Neural progenitor cell (in vitro differentiated cells): Measurements from ENCODE around the gene HABP4. TPM values are rescaled to one million over a fixed set of nuclear protein-coding genes. Genes with fewer than 3 reads are reported as not detected.
A peak's percentile ranks its signal among the peaks of the same experiment; 100 is the strongest.

ENCODE experiments used
- DNase-seq: peaks from one replicate; pipeline ENCODE4 v3.0.0-alpha.2; 2016; ENCODE audit warnings: low spot score
- H2AFZ ChIP-seq: fragments of 200-600 bp; sonication (generic); replicated peaks from 2 replicates; pipeline ENCODE4 v1.6.1; 2016; ENCODE audit warnings: antibody characterized with exemption
- H3F3A ChIP-seq: fragments of 200-600 bp; sonication (generic); 2 replicates; pipeline ENCODE4 v1.6.1; 2016; ENCODE audit warnings: antibody characterized with exemption, low read depth
- H3K27ac ChIP-seq: fragments of 200-600 bp; sonication (generic); 2 replicates; pipeline ENCODE4 v1.5.1; 2016; ENCODE audit warnings: mild to moderate bottlenecking
- H3K27me3 ChIP-seq: fragments of 200-600 bp; sonication (generic); 2 replicates; pipeline ENCODE4 v1.6.1; 2016; ENCODE audit warnings: mild to moderate bottlenecking, moderate library complexity
- H3K36me3 ChIP-seq: fragments of 200-600 bp; sonication (generic); 2 replicates; pipeline ENCODE4 v1.5.1; 2016
- H3K4me1 ChIP-seq: fragments of 200-600 bp; sonication (generic); 2 replicates; pipeline ENCODE4 v1.6.1; 2016; ENCODE audit warnings: mixed run types
- H3K4me2 ChIP-seq: fragments of 200-600 bp; sonication (generic); 2 replicates; pipeline ENCODE4 v1.6.1; 2016
- H3K4me3 ChIP-seq: fragments of 200-600 bp; sonication (generic); 2 replicates; pipeline ENCODE4 v1.5.1; 2016
- H3K79me2 ChIP-seq: fragments of 200-600 bp; sonication (generic); 2 replicates; pipeline ENCODE4 v1.6.1; 2016; ENCODE audit warnings: low read depth
- H3K9ac ChIP-seq: fragments of 200-600 bp; sonication (generic); 2 replicates; pipeline ENCODE4 v1.6.1; 2016
- H3K9me3 ChIP-seq: fragments of 200-600 bp; sonication (generic); 2 replicates; pipeline ENCODE4 v1.5.1; 2016; ENCODE audit warnings: low read depth
- H4K20me1 ChIP-seq: fragments of 200-600 bp; sonication (generic); 2 replicates; pipeline ENCODE4 v1.6.1; 2016; ENCODE audit warnings: low read depth
- H3K27ac Mint-ChIP-seq: 3 replicates; pipeline ENCODE4 v1.8.0; 2021; ENCODE audit warnings: mixed read lengths
- H3K27me3 Mint-ChIP-seq: 2 replicates; pipeline ENCODE4 v1.8.0; 2022; ENCODE audit warnings: low read depth, mild to moderate bottlenecking, inconsistent platforms, moderate library complexity, mixed read lengths; ENCODE audit not compliant: insufficient read depth
- H3K36me3 Mint-ChIP-seq: 3 replicates; pipeline ENCODE4 v1.8.0; 2021; ENCODE audit warnings: mixed read lengths
- H3K4me1 Mint-ChIP-seq: 3 replicates; pipeline ENCODE4 v1.8.0; 2021; ENCODE audit warnings: mixed read lengths
- H3K4me3 Mint-ChIP-seq: 3 replicates; pipeline ENCODE4 v1.8.0; 2021; ENCODE audit warnings: mild to moderate bottlenecking, moderate library complexity, mixed read lengths
- H3K9me3 Mint-ChIP-seq: 3 replicates; pipeline ENCODE4 v1.8.0; 2020; ENCODE audit warnings: mixed read lengths
- EZH2 ChIP-seq: fragments of 200-600 bp; sonication (generic); IDR thresholded peaks from 2 replicates; pipeline ENCODE4 v1.6.1; 2017; ENCODE audit warnings: antibody characterized with exemption, mild to moderate bottlenecking, moderate library complexity
- EZH2phosphoT487 ChIP-seq: fragments of 200-600 bp; sonication (generic); IDR thresholded peaks from 2 replicates; pipeline ENCODE4 v1.6.1; 2017; ENCODE audit warnings: antibody characterized with exemption
- total RNA-seq: library from RNA; depleted of rRNA; stranded (reverse); fragments of >200 nt; gene quantifications from 2 replicates; pipeline ENCODE4 v1.2.3, GENCODE V29; 2015; ENCODE audit warnings: low replicate concordance
- TF ChIP-seq, protein P1 (sequence below): fragments of 200-600 bp; sonication (generic); IDR thresholded peaks from 2 replicates; pipeline ENCODE4 v1.5.1; 2017; ENCODE audit warnings: antibody characterized with exemption, mild to moderate bottlenecking

Gene HABP4
- total RNA-seq, 1 donor from 2014 or later = 12.3 TPM

DNA sequence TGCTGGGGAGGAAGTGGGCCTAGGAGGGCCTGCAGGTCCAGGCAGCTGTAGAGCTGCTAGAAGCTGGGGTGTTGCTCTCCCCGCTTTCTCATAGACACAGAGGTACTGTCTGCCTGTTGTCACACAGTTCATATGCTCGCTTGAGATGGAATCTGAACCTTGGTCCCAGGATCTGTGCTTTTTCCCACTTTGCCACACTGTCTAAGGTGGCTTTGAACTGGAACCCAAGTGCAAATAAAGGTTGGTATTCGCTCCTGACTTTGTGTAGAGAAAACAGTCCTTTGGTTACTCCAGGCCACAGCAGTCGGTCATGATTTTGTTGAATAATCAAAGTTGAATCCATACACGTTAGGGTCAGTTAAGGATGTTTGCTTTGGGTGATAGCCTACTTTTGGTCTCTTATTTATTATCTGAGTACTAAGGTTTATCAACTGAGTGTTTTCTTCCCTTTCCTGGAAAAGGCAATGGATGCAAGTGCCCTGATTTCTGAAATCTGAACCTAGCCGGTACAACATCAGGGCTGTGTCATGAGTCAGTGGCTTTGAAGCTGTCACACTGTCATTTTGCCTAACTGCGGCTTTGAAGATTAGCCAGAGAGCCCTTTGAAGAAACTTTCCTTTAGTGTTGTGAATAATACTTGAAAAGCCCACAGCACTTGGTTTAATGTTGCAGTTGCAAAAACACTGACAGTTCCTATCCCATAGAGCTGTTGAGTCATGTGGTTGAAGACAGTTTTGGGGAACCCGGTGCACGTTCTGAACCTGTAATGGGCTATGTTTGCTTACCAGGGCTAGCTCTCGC, 41.3 kb downstream of the HABP4 start:
- Histone ChIP-seq H3K36me3 (no peaks in the 10 kb centered on the region), H4K20me1 (no peaks in the 10 kb centered on the region), H3F3A (no peaks in the 10 kb centered on the region), H3K27me3 (no peaks in the 10 kb centered on the region), H3K9me3 (no peaks in the 10 kb centered on the region), H3K4me3 (no peak overlapping the region), H3K4me1 (peaks cover 5% of the 10 kb centered on the region), H3K27ac (no peak overlapping the region), H3K79me2 (no peaks in the 10 kb centered on the region), H3K4me2 (no peak overlapping the region), H2AFZ (no peak overlapping the region), H3K9ac (no peak overlapping the region)
- no peak for DNase-seq
- TF ChIP-seq EZH2 (no peak), EZH2phosphoT487 (no peak)
- TF ChIP-seq, protein P1, sequence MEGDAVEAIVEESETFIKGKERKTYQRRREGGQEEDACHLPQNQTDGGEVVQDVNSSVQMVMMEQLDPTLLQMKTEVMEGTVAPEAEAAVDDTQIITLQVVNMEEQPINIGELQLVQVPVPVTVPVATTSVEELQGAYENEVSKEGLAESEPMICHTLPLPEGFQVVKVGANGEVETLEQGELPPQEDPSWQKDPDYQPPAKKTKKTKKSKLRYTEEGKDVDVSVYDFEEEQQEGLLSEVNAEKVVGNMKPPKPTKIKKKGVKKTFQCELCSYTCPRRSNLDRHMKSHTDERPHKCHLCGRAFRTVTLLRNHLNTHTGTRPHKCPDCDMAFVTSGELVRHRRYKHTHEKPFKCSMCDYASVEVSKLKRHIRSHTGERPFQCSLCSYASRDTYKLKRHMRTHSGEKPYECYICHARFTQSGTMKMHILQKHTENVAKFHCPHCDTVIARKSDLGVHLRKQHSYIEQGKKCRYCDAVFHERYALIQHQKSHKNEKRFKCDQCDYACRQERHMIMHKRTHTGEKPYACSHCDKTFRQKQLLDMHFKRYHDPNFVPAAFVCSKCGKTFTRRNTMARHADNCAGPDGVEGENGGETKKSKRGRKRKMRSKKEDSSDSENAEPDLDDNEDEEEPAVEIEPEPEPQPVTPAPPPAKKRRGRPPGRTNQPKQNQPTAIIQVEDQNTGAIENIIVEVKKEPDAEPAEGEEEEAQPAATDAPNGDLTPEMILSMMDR = no peak
- Mint-ChIP-seq H3K4me3 (no peak overlapping the region), H3K27ac (peak overlapping the region; percentile 96), H3K4me1 (peaks cover 9% of the 10 kb centered on the region), H3K27me3 (peaks cover 5% of the 10 kb centered on the region), H3K36me3 (peaks cover 16% of the 10 kb centered on the region), H3K9me3 (no peaks in the 10 kb centered on the region)

DNA sequence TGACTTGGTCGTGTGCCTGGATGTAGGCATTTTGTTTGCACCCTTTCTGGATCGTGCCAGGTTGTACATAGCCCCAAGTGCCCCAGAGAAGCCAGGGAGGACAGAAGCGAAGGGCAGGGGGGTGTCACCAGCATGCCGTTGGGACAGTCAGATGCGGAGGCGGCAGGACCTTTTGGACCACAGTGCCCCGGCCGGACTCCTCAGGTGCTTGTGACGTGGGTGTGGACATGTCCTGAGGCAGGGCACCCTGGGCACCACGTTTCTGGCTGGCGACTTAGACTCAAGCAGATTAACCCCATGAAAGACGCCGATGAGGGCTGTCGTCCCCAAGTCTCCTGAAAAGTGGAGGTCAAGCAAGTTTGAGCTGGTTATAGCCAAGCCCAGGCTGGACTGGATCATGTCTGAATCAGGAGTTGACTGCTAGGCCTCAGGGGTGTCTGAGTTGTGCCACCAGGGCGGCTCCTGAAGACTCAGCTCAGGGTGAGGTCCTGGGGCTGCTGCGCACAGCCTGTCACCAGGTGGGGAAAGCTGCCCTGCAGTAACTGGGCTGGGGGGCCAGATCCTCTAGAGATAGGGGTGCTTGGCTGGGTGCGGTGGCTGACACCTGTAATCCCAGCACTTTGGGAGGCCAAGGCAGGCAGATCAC, 42.0 kb downstream of the HABP4 start:
- H3K4me3 Mint-ChIP-seq = no peak overlapping the region
- H4K20me1 ChIP-seq = no peaks in the 10 kb centered on the region
- TF ChIP-seq, protein P1 = no peak
- TF ChIP-seq EZH2 (no peak), EZH2phosphoT487 (no peak)
- no peaks in the 10 kb centered on the region for H3F3A ChIP-seq
- H3K79me2 ChIP-seq = no peaks in the 10 kb centered on the region
- H3K9me3 Mint-ChIP-seq = no peaks in the 10 kb centered on the region
- H3K27me3 ChIP-seq = no peaks in the 10 kb centered on the region
- H3K9ac ChIP-seq = no peak overlapping the region
- no peak overlapping the region for H2AFZ ChIP-seq
- peaks cover 9% of the 10 kb centered on the region for H3K4me1 Mint-ChIP-seq
- DNase-seq = no peak
- H3K4me1 ChIP-seq = peaks cover 5% of the 10 kb centered on the region
- peak overlapping the region; percentile 96 for H3K27ac Mint-ChIP-seq
- H3K4me2 ChIP-seq = no peak overlapping the region
- no peak overlapping the region for H3K27ac ChIP-seq
- peaks cover 16% of the 10 kb centered on the region for H3K36me3 Mint-ChIP-seq
- H3K36me3 ChIP-seq = no peaks in the 10 kb centered on the region
- H3K4me3 ChIP-seq = no peak overlapping the region
- H3K9me3 ChIP-seq = no peaks in the 10 kb centered on the region
- peaks cover 5% of the 10 kb centered on the region for H3K27me3 Mint-ChIP-seq

DNA sequence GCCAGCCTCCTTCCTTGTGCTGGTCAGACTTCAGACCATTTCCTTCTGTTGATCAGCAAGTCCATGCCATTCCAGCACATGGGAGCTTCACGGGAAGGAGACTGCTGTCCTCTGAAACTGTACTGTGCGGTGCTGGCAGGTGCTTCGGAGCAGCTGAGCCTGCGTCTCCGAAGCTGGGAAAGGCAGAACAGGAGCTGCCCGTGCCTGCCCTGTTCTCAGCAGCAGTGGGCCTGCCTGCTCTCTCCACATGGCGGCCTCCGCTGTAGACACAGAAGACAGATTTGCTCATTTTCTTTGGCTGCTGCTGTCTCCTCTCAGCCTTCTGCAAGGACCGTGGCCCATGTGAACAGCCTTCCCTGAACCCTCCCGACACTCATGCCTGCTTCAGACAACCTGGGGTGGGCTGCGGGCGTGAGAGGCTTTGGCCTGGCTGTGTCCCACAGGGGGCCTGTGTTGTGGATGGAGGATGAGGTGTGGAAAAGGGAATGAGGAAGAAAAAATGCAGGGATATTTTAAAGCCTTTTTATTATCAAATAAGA, 43.1 kb downstream of the HABP4 start:
- H3K27ac Mint-ChIP-seq = peak overlapping the region; percentile 64
- peaks cover 5% of the 10 kb centered on the region for H3K27me3 Mint-ChIP-seq
- no peak overlapping the region for H3K4me3 ChIP-seq
- H3F3A ChIP-seq = no peaks in the 10 kb centered on the region
- no peak overlapping the region for H3K9ac ChIP-seq
- TF ChIP-seq EZH2 = no peak
- TF ChIP-seq EZH2phosphoT487 = no peak
- TF ChIP-seq, protein P1 = no peak
- no peaks in the 10 kb centered on the region for H3K36me3 ChIP-seq
- H3K79me2 ChIP-seq = no peaks in the 10 kb centered on the region
- H3K4me2 ChIP-seq = no peak overlapping the region
- H4K20me1 ChIP-seq = no peaks in the 10 kb centered on the region
- H3K9me3 Mint-ChIP-seq = no peaks in the 10 kb centered on the region
- H3K36me3 Mint-ChIP-seq = peaks cover 13% of the 10 kb centered on the region
- H3K4me3 Mint-ChIP-seq = no peak overlapping the region
- H3K4me1 Mint-ChIP-seq = peaks cover 9% of the 10 kb centered on the region
- DNase-seq = no peak
- H3K27me3 ChIP-seq = no peaks in the 10 kb centered on the region
- peaks cover 5% of the 10 kb centered on the region for H3K4me1 ChIP-seq
- no peak overlapping the region for H3K27ac ChIP-seq
- H2AFZ ChIP-seq = no peak overlapping the region
- H3K9me3 ChIP-seq = no peaks in the 10 kb centered on the region
